ENCODE measurements around the gene SP1.
"Not testable (repeated sequence)": the region's sequence is repeated elsewhere in the genome, so short reads cannot be mapped to it uniquely, and the experiment has no call there.

Gene SP1

DNA sequence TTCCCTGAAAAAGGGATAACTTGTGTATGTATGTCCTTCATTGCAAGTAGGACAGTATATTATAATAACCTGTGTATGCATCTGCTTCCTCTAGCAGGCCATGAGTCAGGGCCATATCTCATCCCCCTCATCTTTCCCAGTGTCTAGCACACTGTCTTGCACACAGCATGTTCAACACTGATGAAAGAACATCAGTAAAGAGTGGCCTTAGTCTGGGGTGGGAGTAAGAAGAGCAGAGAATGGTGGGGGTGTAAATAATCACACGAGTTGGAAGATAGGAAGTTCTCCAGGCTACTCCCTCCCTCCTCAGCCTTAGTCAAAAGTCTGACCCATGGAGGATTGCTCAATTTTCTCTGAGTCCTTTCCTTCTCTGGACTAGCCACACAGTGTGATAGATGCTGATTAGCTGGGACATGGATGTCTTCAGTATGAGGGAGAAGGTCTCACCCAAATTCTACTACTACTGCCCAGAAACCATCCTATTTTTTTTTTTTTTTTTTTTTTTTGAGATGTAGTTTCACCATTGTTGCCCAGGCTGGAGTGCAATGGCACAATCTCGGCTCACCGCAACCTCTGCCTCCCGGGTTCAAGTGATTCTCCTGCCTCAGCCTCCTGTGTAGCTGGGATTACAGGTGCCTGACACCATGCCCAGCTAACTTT lies 14.6 kb upstream of the SP1 start:
- no peak for DNase-seq

DNA sequence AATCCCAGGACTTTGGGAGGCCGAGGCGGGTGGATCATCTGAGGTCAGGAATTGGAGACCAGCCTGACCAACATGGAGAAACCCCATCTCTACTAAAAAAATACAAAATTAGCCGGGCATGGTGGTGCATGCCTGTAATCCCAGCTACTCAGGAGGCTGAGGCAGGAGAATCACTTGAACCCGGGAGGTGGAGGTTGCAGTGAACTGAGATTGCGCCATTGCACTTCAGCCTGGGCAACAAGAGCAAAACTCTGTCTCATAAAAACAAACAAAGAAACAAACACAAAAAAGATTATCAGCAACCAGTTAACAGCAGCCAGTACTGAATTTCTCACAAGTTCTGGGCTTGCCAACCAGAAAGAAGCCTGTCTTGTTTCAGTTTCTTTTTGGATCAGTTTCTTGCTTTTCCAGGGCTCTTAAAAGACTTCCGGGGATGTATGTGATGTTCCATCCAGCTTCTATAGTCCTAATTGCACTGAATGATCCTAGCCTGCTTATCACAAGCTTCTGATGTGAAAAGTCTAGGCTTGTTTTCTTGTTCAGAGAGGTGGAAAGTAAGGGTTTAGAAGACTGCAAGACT lies 6.3 kb upstream of the SP1 start:
- not testable (repeated sequence) for DNase-seq

DNA sequence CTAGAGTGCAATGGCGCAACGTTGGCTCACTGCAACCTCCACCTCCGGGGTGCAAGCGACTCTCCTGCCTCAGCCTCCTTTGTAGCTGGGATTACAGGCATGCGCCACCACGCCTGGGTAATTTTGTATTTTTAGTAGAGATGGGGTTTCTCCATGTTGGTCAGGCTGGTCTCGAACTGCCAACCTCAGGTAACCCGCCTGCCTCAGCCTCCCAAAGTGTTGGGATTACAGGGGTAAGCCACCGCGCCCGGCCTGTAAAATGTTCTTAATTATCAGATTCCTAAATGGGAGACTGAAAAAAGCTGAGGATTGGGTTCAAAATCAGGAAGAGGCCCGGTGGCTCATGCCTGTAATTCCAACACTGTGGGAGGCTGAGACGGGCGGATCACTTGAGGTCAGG lies 5.7 kb upstream of the SP1 start:
- DNase-seq, result not testable (repeated sequence)

DNA sequence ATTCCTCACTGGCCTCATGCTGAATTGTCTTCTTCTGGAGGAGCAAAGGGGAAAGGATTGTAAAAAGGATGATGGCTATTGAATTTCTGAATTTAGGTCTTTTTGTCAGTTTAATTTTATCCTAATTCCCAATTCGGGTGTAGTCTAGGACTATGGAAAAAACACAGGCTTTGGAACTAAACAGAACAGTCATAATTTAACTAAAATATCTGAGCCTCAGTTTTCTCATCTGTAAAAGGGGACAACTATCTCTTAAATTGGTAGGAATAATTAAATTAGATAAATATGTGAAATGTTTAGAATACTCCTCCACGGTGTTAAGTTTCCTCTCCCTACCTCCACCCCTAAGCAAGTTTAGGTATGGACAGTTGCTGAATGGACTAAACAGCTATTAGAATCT lies 3.2 kb upstream of the SP1 start:
- DNase-seq, result no peak

DNA sequence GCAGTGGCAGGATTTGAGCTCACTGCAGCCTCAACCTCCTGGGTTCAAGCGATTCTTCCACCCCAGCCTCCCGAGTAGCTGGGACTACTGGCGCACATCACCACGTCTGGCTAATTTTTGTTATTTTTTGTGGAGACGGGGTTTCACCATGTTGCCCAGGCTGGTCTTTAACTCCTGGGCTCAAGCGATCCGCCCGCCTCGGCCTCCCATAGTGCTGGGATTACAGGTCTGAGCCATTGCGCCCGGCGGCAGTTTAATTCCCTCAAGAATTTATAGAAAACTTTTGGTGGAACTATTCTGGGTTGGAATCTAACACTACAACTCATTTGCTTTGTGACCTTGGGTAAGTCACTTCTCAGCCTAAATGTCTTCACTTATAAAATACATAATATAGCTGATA lies 1.8 kb upstream of the SP1 start:
- DNase-seq, result no peak

DNA sequence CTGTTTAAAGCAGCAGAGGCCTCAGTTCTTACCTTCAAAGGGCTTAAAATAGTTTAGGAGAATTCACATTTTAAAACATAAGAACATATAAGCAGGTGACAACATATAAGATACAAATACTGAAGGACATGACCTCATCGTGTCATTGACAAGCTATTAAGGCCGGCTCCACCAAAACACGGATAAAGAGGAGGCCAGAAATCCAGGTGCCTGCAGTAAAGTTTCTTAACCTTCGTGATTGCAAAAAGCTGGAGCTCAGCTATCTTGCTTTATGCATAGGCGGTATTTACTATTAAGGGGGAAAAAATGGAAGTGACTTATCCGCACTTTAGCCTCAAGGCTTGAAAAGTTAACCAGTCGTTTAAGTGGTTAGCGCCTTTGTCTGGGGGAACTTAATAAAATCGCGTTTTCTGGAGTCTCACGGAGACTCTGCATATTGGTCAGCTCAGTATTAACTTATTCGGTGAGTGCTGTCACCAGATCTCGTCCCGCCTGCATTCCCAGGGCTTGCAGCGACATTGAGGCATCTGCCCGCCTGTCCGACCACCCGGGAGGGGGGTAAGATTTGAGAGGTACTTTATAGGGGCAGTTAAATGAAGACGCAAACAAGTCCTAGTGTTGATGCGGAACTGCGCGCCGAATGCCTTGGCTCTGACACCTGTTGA lies 1.1 kb upstream of the SP1 start:
- DNase-seq, result no peak

DNA sequence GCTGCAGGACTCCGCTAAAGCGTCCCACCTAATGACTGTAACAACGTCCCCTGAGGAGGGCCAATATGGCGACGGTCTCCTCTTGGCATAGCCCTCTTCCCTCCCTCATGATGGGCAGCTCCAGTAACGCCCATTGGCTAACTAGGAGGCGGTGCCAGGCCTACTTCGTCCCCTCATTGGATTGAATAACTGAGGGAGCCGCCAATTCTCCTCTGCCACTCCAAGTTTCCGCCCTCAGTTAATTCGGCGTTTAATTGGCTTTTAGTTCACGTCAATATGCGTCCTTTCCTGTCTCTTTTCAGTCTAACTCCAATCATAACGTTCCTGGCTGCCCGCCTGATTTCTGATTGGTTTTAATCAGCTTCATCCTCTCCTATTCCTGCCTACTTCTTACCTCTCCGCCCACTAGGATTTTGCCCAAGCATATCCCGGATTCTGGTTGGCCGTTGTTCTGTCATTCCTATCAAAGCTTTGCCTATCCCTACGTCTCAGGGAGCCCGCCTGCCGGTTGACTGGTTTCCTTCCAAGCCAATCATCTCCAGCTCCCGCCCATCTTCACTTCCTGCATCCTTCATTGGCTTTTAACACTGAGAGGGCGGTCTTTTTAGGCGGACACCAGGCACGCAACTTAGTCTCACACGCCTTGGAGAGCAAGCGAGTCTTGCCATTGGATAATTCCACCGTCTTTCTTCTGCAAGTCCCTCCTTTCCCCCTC lies 430 bp upstream of the SP1 start:
- DNase-seq, result peak; percentile 100

DNA sequence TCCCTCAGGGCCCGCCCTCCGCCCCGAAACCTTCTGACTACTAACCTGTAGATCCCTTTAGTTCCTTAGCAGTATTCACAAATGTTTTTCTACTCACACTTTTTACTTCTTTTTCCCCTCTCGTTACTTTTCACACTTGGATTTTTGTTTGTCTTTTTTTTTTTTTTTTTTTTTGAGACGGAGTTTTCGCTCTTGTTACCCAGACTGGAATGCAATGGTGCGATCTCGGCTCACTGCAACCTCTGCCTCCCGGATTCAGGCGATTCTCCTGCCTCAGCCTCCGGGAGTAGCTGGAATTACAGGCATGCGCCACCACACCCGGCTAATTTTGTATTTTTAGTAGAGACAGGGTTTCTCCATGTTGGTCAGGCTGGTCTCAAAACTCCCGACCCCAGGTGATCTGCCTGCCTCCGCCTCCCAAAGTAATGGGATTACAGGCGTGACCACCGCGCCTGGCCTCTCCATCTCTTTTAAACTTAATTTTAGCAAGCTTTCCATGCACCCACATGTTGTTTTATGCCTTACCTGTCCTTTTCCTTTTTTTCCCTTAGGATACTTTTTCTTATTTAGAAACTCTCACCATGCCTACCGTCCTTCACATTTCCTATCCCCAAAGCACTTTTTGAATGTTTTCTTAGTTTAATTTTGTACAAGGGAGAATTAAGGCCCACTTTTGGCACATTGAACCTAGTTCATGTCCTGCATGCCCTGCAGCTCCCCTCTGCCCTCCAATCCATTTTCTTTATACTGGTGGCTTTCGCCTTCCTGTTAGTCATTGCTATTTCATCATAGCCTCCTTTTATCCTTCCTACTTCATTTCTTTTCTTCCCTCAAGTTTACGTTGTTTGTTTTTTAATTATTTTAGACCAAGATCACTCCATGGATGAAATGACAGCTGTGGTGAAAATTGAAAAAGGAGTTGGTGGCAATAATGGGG lies 1.1 kb downstream of the SP1 start:
- DNase-seq, result no peak

DNA sequence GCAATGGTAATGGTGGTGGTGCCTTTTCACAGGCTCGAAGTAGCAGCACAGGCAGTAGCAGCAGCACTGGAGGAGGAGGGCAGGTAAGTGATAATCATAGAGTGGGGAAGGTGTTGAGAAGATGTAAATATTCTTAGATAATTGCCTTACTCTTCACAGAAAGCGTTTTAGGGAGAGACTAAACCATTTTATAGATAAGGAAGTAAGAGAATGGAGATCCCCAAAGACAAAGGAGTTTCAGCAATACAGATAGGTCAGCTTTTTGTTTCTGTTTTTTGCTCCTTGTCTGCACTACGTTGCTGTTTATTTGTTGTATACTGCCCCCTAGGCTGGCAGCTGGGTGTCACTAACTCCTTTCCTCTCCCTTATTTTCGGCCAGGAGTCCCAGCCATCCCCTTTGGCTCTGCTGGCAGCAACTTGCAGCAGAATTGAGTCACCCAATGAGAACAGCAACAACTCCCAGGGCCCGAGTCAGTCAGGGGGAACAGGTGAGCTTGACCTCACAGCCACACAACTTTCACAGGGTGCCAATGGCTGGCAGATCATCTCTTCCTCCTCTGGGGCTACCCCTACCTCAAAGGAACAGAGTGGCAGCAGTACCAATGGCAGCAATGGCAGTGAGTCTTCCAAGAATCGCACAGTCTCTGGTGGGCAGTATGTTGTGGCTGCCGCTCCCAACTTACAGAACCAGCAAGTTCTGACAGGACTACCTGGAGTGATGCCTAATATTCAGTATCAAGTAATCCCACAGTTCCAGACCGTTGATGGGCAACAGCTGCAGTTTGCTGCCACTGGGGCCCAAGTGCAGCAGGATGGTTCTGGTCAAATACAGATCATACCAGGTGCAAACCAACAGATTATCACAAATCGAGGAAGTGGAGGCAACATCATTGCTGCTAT lies 2.0 kb downstream of the SP1 start:
- DNase-seq, result peak; percentile 70

DNA sequence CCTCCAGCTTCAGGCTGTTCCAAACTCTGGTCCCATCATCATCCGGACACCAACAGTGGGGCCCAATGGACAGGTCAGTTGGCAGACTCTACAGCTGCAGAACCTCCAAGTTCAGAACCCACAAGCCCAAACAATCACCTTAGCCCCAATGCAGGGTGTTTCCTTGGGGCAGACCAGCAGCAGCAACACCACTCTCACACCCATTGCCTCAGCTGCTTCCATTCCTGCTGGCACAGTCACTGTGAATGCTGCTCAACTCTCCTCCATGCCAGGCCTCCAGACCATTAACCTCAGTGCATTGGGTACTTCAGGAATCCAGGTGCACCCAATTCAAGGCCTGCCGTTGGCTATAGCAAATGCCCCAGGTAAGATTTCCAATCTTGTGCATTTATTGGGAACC lies 3.3 kb downstream of the SP1 start:
- no peak for DNase-seq

DNA sequence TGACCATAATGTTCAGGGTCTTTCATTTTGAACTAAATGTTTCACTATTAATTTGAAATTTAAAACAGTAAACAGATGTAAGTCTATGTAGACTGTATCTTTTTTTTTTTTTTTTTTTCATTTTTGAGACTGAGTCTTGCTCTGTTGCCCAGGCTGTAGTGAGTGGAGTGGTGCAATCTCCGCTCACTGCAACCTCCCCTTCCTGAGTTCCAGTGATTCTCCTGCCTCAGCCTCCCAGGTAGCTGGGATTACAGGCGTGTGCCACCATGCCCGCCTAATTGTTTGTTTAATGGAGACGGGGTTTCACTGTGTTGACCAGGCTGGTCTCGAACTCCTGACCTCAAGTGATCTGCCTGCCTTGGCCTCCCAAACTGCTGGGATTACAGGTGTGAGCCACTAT lies 6.4 kb downstream of the SP1 start:
- not testable (repeated sequence) for DNase-seq

DNA sequence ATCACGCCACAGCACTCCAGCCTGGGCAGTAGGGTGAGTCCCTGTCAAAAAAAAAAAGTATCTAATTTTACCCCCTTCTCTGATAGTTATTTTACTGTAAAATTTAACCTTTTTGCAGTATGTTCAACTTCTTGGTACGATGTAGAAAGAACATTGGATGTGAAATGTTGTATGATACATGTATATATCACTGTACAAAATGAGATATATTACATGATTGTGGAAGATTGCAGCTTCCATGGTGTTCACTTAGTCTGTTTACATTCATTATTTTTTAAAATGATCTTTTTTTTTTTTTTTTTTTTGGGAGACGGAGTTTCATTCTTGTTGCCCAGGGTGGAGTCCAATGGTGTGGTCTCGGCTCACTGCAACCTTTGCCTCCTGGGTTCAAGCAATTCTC lies 9.0 kb downstream of the SP1 start:
- no peak for DNase-seq

DNA sequence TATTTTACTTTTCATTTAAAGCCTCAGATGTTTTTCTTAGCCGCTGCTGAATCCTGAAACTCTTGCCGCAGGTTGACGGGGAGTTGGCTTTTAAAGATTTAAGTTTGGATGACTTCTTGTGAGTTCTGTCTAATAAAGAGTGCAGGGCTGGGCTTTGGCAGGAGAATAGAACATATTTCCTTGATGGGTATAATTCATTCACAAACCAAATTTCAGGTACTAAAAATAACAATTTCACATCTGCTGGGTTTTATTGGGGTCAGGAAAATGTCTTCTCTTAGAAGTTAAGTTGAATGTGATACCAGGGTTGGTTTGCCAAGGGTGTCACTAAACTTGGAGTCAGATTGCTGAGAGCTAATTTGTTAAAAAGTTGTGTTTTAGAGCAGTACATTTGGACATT lies 9.7 kb downstream of the SP1 start:
- DNase-seq, result no peak

DNA sequence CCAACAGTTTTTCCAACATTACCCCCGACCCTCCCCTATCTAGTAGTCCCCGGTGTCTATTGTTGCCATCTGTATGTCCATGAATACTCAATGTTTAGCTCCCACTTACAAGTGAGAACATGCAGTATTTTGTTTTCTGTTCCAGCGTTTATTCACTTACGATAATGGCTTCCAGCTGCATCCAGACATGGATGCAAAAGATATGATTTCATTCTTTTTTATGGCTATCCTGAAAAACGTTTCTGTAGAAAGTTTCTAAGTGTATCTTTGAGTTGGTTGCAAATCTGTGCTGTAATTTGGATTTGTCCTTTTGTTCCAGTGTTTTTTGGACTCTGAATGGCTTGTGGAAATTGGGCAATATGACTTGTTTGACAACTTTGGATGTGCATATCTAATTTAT lies 11.7 kb downstream of the SP1 start:
- no peak for DNase-seq

DNA sequence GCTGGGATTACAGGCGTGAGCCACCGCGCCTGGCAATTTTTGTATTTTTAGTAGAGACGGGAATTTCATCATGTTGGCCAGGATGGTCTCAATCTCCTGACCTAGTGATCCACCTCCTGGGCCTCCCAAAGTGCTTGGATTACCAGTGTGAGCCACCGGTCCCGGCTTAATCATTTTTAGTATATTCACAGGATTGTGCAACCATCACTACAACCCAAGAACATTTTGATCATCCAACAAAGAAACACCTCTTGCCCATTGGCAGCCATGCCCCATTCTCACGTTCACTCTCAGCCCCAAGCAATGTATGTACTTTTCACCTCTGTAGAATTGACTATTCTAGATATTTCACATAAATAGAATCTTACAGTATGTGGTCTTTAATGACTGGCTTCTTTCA lies 19.9 kb downstream of the SP1 start:
- DNase-seq, result no peak

DNA sequence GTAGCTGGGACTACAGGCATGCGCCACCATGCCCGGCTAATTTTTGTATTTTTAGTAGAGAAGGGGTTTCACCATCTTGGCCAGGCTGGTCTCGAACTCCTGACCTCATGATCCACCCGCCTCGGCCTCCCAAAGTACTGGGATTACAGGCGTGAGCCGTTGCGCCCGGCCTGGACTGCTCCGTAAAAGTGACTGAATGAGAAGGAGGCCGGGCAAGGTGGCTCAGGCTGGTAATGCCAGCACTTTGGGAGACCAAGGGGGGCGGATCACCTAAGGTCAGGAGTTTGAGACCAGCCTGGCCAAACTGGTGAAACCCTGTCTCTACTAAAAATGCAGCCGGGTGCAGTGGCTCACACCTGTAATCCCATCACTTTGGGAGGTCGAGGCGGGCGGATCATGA lies 22.4 kb downstream of the SP1 start:
- DNase-seq, result not testable (repeated sequence)

DNA sequence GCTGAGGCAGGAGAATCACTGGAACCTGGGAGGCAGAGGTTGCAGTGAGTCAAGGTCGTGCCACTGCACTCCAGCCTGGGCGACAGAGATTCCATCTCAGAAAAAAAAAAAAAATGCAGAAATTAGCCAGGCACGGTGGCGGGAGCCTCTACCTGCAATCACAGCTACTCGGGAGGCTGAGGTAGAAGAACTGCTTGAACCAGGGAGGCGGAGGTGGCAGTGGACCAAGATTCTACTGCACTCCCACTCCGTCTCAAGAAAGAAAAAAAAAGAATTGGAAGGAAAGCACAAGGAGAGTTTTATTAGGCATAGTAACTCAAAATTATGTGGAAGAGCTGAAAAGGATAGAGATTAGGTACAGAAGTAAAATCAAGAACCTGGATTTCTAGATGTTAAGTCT lies 22.9 kb downstream of the SP1 start:
- DNase-seq, result no peak

DNA sequence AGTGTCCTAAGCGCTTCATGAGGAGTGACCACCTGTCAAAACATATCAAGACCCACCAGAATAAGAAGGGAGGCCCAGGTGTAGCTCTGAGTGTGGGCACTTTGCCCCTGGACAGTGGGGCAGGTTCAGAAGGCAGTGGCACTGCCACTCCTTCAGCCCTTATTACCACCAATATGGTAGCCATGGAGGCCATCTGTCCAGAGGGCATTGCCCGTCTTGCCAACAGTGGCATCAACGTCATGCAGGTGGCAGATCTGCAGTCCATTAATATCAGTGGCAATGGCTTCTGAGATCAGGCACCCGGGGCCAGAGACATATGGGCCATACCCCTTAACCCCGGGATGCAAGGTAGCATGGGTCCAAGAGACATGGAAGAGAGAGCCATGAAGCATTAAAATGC lies 31.0 kb downstream of the SP1 start:
- DNase-seq, result no peak

DNA sequence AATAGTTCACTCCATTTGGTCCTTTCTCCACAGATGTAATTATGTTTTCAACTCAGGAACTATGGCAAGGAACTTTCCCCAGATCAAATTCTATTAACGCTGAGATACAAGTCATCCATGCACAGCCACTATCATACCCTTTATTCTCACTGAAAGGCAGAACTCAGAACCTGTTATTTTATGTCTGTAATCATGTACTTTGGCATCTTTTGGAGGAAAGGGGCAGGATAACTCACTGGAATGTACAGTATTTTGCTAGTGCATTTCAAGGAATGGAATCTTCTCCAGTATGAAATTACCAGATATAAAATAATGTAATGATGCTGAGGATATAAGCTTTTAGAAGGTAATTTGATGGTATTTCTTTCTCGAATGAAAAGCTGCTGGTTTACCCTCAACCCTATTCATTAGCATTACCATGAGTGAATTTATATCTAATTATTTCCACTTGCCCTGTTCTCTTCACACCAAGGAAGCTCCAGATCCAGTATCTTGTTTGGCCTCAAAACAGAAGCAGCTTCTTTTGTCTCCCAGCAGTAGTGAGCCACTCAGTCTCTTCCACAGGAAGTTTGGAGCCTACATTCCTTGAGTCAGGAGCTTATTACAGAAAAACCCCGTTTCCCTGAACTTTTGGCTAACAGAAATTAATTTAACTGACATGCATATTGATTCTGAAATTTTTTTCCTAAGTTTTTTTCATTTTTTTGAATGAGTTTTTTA lies 33.7 kb downstream of the SP1 start:
- no peak for DNase-seq

DNA sequence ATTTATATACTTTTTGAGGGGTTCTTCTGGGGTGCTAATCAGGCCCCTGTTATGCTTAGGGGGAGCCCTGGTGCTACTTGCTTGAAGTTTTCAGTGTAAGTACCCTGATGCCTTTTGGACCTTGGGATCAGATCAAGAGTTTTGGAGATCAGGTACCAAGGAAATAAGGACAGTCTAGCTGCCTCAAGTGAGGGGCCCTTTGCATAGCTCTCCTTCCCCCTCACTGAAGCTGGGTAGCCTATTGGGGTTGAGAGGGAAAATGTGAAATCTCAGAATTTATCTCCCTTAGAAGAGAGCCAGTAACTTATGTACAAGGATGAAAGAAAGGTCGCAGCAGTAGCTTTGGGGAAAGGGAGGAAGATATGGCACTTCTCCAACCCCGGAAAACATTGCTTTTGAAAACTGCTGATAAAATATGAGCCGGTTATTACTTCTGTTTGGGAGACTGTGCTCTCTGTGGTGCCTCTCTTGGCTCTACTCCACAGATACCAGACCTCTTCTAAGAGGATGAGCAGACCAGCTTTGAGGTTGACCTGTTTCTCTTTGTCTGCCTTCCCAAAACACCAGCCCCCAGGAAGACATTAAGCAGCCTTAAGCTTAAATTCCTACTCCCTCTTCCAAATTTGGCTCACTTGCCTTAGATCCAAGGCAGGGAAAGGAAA lies 34.9 kb downstream of the SP1 start:
- DNase-seq, result no peak

All from CD4-positive, alpha-beta T cell treated with Interleukin-21 for 1 hour (primary cell).